Measurements from ENCODE around the gene GAK.

- TF ChIP-seq CTCF (IDR thresholded peaks at IDR 0.05): no peak
- TF ChIP-seq POLR2A (IDR thresholded peaks at IDR 0.05): no peak
These were observed 61.2 kb downstream of the GAK start for GRCh38 chr4:870951-871350.

Data from vagina (tissue), 2 donors.